ENCODE data around the gene SRPRB. TPM values are rescaled to one million over a fixed set of nuclear protein-coding genes. Genes with fewer than 3 reads are reported as not detected.
A peak's percentile ranks its signal among the peaks of the same experiment; 100 is the strongest.

SRPRB gene
- total and polyA plus RNA-seq, 9 of the 15 experiments (the other 6 are each of a cell fraction or from before 2014, with no cell fraction given) = 29.5 to 66.0 (median 41.4) TPM

DNA sequence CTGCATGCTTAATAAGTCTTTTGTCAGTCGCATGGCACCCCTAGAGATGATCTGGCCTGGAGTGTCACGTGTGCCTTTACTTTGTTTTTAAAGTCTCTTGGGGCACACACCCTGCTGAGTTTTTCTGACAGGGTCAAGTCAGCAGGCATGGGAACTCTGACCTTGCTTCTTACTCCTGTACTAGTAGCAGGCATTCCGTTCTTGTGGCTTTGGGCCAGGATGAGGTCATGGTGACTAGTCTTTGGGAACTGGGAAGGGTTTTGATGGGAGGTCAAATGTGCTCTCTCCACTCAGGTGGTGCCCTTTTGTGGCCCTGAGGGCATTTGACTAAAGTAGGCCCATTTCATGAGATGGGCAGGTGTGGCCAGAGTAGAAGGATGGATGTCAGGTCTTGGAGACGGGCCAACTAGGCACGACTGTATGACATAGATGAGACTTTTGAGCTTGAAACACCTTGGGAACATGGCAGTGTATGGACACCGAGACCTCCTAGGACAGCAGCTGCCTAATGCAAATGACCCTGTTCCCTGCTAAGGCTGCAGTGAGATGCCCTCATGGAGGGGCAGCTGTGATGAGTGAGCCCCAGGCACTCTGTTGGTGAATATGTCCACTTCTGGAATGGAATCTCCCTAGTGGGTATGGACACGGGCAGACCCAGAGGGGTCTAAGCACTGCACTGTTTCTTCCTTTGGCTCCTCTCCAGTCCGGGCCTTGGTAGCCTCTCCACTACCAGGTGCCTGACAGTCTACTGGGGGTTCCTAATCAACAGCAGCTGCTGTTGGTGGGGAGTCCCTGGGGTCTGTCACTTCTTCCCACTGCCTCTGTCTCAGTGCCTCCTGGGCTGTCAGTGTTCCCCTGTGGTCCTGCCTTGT is 16.4 kb downstream of the SRPRB start (continued):
- TF ChIP-seq, protein P1, sequence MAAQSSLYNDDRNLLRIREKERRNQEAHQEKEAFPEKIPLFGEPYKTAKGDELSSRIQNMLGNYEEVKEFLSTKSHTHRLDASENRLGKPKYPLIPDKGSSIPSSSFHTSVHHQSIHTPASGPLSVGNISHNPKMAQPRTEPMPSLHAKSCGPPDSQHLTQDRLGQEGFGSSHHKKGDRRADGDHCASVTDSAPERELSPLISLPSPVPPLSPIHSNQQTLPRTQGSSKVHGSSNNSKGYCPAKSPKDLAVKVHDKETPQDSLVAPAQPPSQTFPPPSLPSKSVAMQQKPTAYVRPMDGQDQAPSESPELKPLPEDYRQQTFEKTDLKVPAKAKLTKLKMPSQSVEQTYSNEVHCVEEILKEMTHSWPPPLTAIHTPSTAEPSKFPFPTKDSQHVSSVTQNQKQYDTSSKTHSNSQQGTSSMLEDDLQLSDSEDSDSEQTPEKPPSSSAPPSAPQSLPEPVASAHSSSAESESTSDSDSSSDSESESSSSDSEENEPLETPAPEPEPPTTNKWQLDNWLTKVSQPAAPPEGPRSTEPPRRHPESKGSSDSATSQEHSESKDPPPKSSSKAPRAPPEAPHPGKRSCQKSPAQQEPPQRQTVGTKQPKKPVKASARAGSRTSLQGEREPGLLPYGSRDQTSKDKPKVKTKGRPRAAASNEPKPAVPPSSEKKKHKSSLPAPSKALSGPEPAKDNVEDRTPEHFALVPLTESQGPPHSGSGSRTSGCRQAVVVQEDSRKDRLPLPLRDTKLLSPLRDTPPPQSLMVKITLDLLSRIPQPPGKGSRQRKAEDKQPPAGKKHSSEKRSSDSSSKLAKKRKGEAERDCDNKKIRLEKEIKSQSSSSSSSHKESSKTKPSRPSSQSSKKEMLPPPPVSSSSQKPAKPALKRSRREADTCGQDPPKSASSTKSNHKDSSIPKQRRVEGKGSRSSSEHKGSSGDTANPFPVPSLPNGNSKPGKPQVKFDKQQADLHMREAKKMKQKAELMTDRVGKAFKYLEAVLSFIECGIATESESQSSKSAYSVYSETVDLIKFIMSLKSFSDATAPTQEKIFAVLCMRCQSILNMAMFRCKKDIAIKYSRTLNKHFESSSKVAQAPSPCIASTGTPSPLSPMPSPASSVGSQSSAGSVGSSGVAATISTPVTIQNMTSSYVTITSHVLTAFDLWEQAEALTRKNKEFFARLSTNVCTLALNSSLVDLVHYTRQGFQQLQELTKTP (IDR thresholded peaks at IDR 0.05; ENCODE audit: low read depth in 1 of 2, partially characterized antibody in 2 of 2) = no peak
- no peak for TF ChIP-seq XRCC5 (IDR thresholded peaks at IDR 0.05; ENCODE audit: low read depth, low read length)
- no peak for TF ChIP-seq ZNF24 (IDR thresholded peaks at IDR 0.05)
- no peak for TF ChIP-seq ADNP (tag; IDR thresholded peaks at IDR 0.05)
- no peak for TF ChIP-seq JUNB (CRISPR knock-in tag; conservative IDR thresholded peaks at IDR 0.05)
- peak; percentile 68 for TF ChIP-seq JUN (IDR thresholded peaks at IDR 0.05; ENCODE audit: borderline replicate concordance, low read depth, low read length)
- TF ChIP-seq JUN (CRISPR knock-in tag; IDR thresholded peaks at IDR 0.05; ENCODE audit: borderline replicate concordance) = no peak
- no peak for TF ChIP-seq CHCHD3 (CRISPR knock-in tag; IDR thresholded peaks at IDR 0.05)
- TF ChIP-seq PHB (CRISPR knock-in tag; IDR thresholded peaks at IDR 0.05) = no peak
- TF ChIP-seq ZNF431 (CRISPR knock-in tag; IDR thresholded peaks at IDR 0.05) = no peak
- no peak for TF ChIP-seq NCOA6 (IDR thresholded peaks at IDR 0.05)
- no peak for TF ChIP-seq ZSCAN32 (CRISPR knock-in tag; IDR thresholded peaks at IDR 0.05)
- TF ChIP-seq, protein P2, sequence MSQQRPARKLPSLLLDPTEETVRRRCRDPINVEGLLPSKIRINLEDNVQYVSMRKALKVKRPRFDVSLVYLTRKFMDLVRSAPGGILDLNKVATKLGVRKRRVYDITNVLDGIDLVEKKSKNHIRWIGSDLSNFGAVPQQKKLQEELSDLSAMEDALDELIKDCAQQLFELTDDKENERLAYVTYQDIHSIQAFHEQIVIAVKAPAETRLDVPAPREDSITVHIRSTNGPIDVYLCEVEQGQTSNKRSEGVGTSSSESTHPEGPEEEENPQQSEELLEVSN (IDR thresholded peaks at IDR 0.05; ENCODE audit: borderline replicate concordance in 1 of 2, extremely low read depth in 1 of 2, insufficient read depth in 1 of 2, insufficient read length in 1 of 2, low read depth in 1 of 2, low read length in 1 of 2, poor library complexity in 1 of 2, severe bottlenecking in 1 of 2) = no peak
- TF ChIP-seq, protein P3, sequence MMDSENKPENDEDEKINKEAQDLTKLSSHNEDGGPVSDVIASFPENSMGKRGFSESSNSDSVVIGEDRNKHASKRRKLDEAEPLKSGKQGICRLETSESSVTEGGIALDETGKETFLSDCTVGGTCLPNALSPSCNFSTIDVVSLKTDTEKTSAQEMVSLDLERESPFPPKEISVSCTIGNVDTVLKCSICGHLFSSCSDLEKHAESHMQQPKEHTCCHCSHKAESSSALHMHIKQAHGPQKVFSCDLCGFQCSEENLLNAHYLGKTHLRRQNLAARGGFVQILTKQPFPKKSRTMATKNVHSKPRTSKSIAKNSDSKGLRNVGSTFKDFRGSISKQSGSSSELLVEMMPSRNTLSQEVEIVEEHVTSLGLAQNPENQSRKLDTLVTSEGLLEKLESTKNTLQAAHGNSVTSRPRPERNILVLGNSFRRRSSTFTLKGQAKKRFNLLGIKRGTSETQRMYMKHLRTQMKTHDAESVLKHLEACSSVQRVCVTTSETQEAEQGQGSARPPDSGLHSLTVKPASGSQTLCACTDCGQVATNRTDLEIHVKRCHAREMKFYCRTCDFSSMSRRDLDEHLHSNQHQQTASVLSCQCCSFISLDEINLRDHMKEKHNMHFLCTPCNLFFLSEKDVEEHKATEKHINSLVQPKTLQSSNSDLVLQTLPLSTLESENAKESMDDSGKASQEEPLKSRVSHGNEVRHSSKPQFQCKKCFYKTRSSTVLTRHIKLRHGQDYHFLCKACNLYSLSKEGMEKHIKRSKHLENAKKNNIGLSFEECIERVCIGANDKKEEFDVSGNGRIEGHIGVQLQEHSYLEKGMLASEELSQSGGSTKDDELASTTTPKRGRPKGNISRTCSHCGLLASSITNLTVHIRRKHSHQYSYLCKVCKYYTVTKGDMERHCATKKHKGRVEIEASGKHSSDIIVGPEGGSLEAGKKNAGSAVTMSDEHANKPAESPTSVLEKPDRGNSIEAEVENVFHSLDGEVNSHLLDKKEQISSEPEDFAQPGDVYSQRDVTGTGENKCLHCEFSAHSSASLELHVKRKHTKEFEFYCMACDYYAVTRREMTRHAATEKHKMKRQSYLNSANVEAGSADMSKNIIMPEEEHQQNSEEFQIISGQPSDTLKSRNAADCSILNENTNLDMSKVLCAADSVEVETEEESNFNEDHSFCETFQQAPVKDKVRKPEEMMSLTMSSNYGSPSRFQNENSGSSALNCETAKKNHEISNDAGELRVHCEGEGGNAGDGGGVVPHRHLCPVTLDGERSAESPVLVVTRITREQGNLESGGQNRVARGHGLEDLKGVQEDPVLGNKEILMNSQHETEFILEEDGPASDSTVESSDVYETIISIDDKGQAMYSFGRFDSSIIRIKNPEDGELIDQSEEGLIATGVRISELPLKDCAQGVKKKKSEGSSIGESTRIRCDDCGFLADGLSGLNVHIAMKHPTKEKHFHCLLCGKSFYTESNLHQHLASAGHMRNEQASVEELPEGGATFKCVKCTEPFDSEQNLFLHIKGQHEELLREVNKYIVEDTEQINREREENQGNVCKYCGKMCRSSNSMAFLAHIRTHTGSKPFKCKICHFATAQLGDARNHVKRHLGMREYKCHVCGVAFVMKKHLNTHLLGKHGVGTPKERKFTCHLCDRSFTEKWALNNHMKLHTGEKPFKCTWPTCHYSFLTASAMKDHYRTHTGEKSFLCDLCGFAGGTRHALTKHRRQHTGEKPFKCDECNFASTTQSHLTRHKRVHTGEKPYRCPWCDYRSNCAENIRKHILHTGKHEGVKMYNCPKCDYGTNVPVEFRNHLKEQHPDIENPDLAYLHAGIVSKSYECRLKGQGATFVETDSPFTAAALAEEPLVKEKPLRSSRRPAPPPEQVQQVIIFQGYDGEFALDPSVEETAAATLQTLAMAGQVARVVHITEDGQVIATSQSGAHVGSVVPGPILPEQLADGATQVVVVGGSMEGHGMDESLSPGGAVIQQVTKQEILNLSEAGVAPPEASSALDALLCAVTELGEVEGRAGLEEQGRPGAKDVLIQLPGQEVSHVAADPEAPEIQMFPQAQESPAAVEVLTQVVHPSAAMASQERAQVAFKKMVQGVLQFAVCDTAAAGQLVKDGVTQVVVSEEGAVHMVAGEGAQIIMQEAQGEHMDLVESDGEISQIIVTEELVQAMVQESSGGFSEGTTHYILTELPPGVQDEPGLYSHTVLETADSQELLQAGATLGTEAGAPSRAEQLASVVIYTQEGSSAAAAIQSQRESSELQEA (IDR thresholded peaks at IDR 0.05; ENCODE audit: low read depth) = no peak
- TF ChIP-seq RNF2 (IDR thresholded peaks at IDR 0.05) = no peak
